ENCODE data around the gene MDH2.

GRCh38 chr7:76008156-76008687, 39.7 kb upstream of the MDH2 start:
- TF ChIP-seq BACH1 (IDR thresholded peaks at IDR 0.05; ENCODE audit: low read length), result no peak
- no peak for TF ChIP-seq SP2 (IDR thresholded peaks at IDR 0.05; ENCODE audit: low read length)
- no peak for TF ChIP-seq FOSL1 (IDR thresholded peaks at IDR 0.05; ENCODE audit: insufficient read depth, low read depth, low read length)
